BE2C (cell line): ENCODE results near the gene COX7B2.

Source experiments
- DNase-seq: peaks from one replicate; pipeline ENCODE4 v3.0.0-alpha.2; 2020
- H3K27me3 ChIP-seq: fragments of 250-450 bp; sonication (Bioruptor Pico); 2 replicates; pipeline ENCODE4 v1.5.1; 2020; ENCODE audit warnings: mild to moderate bottlenecking
- H3K36me3 ChIP-seq: fragments of 250-450 bp; sonication (Bioruptor Pico); 2 replicates; pipeline ENCODE4 v1.5.1; 2020; ENCODE audit warnings: mild to moderate bottlenecking
- H3K4me1 ChIP-seq: fragments of 250-450 bp; sonication (Bioruptor Pico); 2 replicates; pipeline ENCODE4 v1.5.1; 2020
- H3K4me3 ChIP-seq: 2 replicates; pipeline ENCODE4 v1.5.1; 2011; ENCODE audit warnings: low read depth, low read length
- H3K9me3 ChIP-seq: fragments of 250-450 bp; sonication (Bioruptor Pico); 2 replicates; pipeline ENCODE4 v1.5.1; 2020
- CTCF ChIP-seq: IDR thresholded peaks from 2 replicates; pipeline ENCODE4 v1.5.1; 2012; ENCODE audit warnings: mild to moderate bottlenecking, low read depth, low read length

The COX7B2 gene

GRCh38 chr4:46950826-46951225 lies 41.8 kb upstream of the COX7B2 start:
- peaks cover 16% of the 10 kb centered on the region for H3K4me1 ChIP-seq
- no peak for DNase-seq
- H3K27me3 ChIP-seq: no peaks in the 10 kb centered on the region
- TF ChIP-seq CTCF: no peak
- no peaks in the 10 kb centered on the region for H3K36me3 ChIP-seq
- no peak overlapping the region for H3K4me3 ChIP-seq
- H3K9me3 ChIP-seq: no peaks in the 10 kb centered on the region

GRCh38 chr4:46949822-46950221 lies 40.8 kb upstream of the COX7B2 start:
- DNase-seq: no peak
- H3K4me3 ChIP-seq: no peak overlapping the region
- no peaks in the 10 kb centered on the region for H3K36me3 ChIP-seq
- TF ChIP-seq CTCF: no peak
- no peaks in the 10 kb centered on the region for H3K9me3 ChIP-seq
- no peaks in the 10 kb centered on the region for H3K27me3 ChIP-seq
- peaks cover 23% of the 10 kb centered on the region for H3K4me1 ChIP-seq

- Histone ChIP-seq H3K4me1 (peaks cover 32% of the 10 kb centered on the region), H3K27me3 (no peaks in the 10 kb centered on the region), H3K36me3 (no peaks in the 10 kb centered on the region), H3K9me3 (no peaks in the 10 kb centered on the region), H3K4me3 (no peak overlapping the region)
- DNase-seq: no peak
- TF ChIP-seq CTCF: no peak
These were observed 38.5 kb upstream of the COX7B2 start for GRCh38 chr4:46947541-46947940.

- Histone ChIP-seq H3K9me3 (no peaks in the 10 kb centered on the region), H3K36me3 (no peaks in the 10 kb centered on the region), H3K4me3 (no peak overlapping the region), H3K4me1 (peaks cover 32% of the 10 kb centered on the region), H3K27me3 (no peaks in the 10 kb centered on the region)
- no peak for DNase-seq
- TF ChIP-seq CTCF: no peak
These were observed 38.0 kb upstream of the COX7B2 start for GRCh38 chr4:46946919-46947536.

GRCh38 chr4:46945062-46945461 lies 36.0 kb upstream of the COX7B2 start:
- Histone ChIP-seq H3K9me3 (no peaks in the 10 kb centered on the region), H3K4me3 (no peak overlapping the region), H3K27me3 (no peaks in the 10 kb centered on the region), H3K36me3 (no peaks in the 10 kb centered on the region), H3K4me1 (peaks cover 32% of the 10 kb centered on the region)
- peak; percentile 34 for DNase-seq
- TF ChIP-seq CTCF: no peak

GRCh38 chr4:46944345-46944744 lies 35.3 kb upstream of the COX7B2 start:
- no peak for TF ChIP-seq CTCF
- Histone ChIP-seq H3K4me3 (no peak overlapping the region), H3K27me3 (no peaks in the 10 kb centered on the region), H3K36me3 (no peaks in the 10 kb centered on the region), H3K4me1 (peaks cover 32% of the 10 kb centered on the region), H3K9me3 (no peaks in the 10 kb centered on the region)
- no peak for DNase-seq
